OCI-LY1 (cell line): ENCODE results near the gene SYTL1.

Source experiments
- CTCF ChIP-seq: fragments of 200-600 bp; sonication (generic), shearing (Covaris generic); IDR thresholded peaks from 2 replicates; pipeline ENCODE4 v1.5.1; 2017; ENCODE audit warnings: mild to moderate bottlenecking, antibody characterized with exemption, low read length, moderate library complexity, mixed read lengths
- EZH2 ChIP-seq: fragments of 200-600 bp; sonication (generic), shearing (Covaris generic); IDR thresholded peaks from 2 replicates; pipeline ENCODE4 v1.8.0; 2017; ENCODE audit warnings: borderline replicate concordance, mixed run types, mild to moderate bottlenecking, antibody characterized with exemption, low read length, moderate library complexity, mixed read lengths

- TF ChIP-seq CTCF (no peak), EZH2 (no peak)
Observed at GRCh38 chr1:27335506-27336422, 6.1 kb upstream of the SYTL1 start.
